ENCODE data around the gene TDP1.

- TF ChIP-seq REST (IDR thresholded peaks at IDR 0.05; ENCODE audit: insufficient replicate concordance, low read depth) (no peak), CTCF (IDR thresholded peaks at IDR 0.05; ENCODE audit: insufficient read depth, low read length) (no peak), POLR2AphosphoS5 (IDR thresholded peaks at IDR 0.05; ENCODE audit: low read depth) (no peak), GABPA (IDR thresholded peaks at IDR 0.05; ENCODE audit: low read depth) (no peak), SPI1 (IDR thresholded peaks at IDR 0.05; ENCODE audit: borderline replicate concordance, low read depth) (no peak)
Measured at GRCh38 chr14:89959853-89960445, 4.2 kb downstream of the TDP1 start.

All from HL-60 (cell line).